ENCODE results near the gene SPEF1.
"Not testable (repeated sequence)": the region's sequence is repeated elsewhere in the genome, so short reads cannot be mapped to it uniquely, and the experiment has no call there.

SPEF1 gene

GRCh38 chr20:3781153-3781910 lies at the start of gene SPEF1:
Gene SPEF1, minus strand, starts transcription at chr20:3781448. Its CDS starts 161 bp downstream, at chr20:3781287.
- no peak for DNase-seq

- DNase-seq = not testable (repeated sequence)
Measured at GRCh38 chr20:3829891-3830290, 48.6 kb upstream of the SPEF1 start.

- no peak for DNase-seq
Measured at GRCh38 chr20:3828798-3829197, 47.5 kb upstream of the SPEF1 start.

GRCh38 chr20:3826420-3826819 lies 45.2 kb upstream of the SPEF1 start:
- no peak for DNase-seq

- DNase-seq = no peak
Measured at GRCh38 chr20:3825526-3825925, 44.3 kb upstream of the SPEF1 start.

- DNase-seq = no peak
Measured at GRCh38 chr20:3823881-3824280, 42.6 kb upstream of the SPEF1 start.

- no peak for DNase-seq
Measured at GRCh38 chr20:3821996-3822395, 40.7 kb upstream of the SPEF1 start.

- no peak for DNase-seq
Measured at GRCh38 chr20:3820901-3821727, 39.9 kb upstream of the SPEF1 start.

GRCh38 chr20:3820048-3820900 lies 39.0 kb upstream of the SPEF1 start, which contains the start of gene AP5S1:
Gene AP5S1, plus strand, starts transcription at chr20:3820547. Its CDS starts 1,571 bp downstream, at chr20:3822118.
- peak; percentile 85 for DNase-seq

- no peak for DNase-seq
Measured at GRCh38 chr20:3819411-3820047, 38.3 kb upstream of the SPEF1 start.

GRCh38 chr20:3818155-3819151 lies 37.2 kb upstream of the SPEF1 start:
- no peak for DNase-seq

GRCh38 chr20:3815703-3816315 lies 34.6 kb upstream of the SPEF1 start:
- no peak for DNase-seq

- DNase-seq = no peak
Measured at GRCh38 chr20:3814928-3815495, 33.8 kb upstream of the SPEF1 start.

GRCh38 chr20:3813848-3814581 lies 32.8 kb upstream of the SPEF1 start:
- no peak for DNase-seq

- DNase-seq = no peak
Measured at GRCh38 chr20:3812975-3813847, 32.0 kb upstream of the SPEF1 start.

GRCh38 chr20:3812259-3812681 lies 31.0 kb upstream of the SPEF1 start:
- DNase-seq = no peak

- DNase-seq = peak; percentile 94
Measured at GRCh38 chr20:3811467-3812258, 30.4 kb upstream of the SPEF1 start.

- DNase-seq = no peak
Measured at GRCh38 chr20:3808544-3808943, 27.3 kb upstream of the SPEF1 start.

All from stimulated activated CD4-positive, alpha-beta T cell treated with anti-CD3 and anti-CD28 coated beads, Interleukin-4, amount 100 ng/mL, for 1 hour (primary cell).